Activated T-cell treated with anti-CD3 and anti-CD28 coated beads, Interleukin-2, amount 50 U/mL, for 4 hours (primary cell): Measurements from ENCODE around the gene AGFG2. TPM values are rescaled to one million over a fixed set of nuclear protein-coding genes. Genes with fewer than 3 reads are reported as not detected.
"Not testable (repeated sequence)": the region's sequence is repeated elsewhere in the genome, so short reads cannot be mapped to it uniquely, and the experiment has no call there.

Experiments used
- ATAC-seq, 2 donors: fragments of 200-7000 bp; cut with Tn5 transposase; one replicate each; pipeline ENCODE4 v1.10.0; 2021
- DNase-seq: peaks from one replicate; pipeline ENCODE4 v3.0.0-alpha.2; 2020
- H3K27me3 Mint-ChIP-seq: one replicate; pipeline ENCODE4 v1.8.0; 2021; ENCODE audit warnings: low read depth, mixed read lengths
- H3K36me3 Mint-ChIP-seq: one replicate; pipeline ENCODE4 v1.8.0; 2022; ENCODE audit warnings: mixed read lengths; ENCODE audit not compliant: insufficient read depth
- H3K4me1 Mint-ChIP-seq: one replicate; pipeline ENCODE4 v1.8.0; 2021; ENCODE audit warnings: low read depth, mixed read lengths
- H3K4me3 Mint-ChIP-seq: one replicate; pipeline ENCODE4 v1.8.0; 2021; ENCODE audit warnings: mild to moderate bottlenecking, moderate library complexity, mixed read lengths
- H3K9me3 Mint-ChIP-seq: one replicate; pipeline ENCODE4 v1.8.0; 2021; ENCODE audit warnings: mixed read lengths
- total RNA-seq, 3 donors: library from RNA; stranded (reverse); gene quantifications; one replicate each; pipeline ENCODE4 v1.2.1, GENCODE V29; 2021

Gene AGFG2
- total RNA-seq, 3 donors from 2014 or later: 58.6 to 72.0 (median 65.9) TPM

DNA sequence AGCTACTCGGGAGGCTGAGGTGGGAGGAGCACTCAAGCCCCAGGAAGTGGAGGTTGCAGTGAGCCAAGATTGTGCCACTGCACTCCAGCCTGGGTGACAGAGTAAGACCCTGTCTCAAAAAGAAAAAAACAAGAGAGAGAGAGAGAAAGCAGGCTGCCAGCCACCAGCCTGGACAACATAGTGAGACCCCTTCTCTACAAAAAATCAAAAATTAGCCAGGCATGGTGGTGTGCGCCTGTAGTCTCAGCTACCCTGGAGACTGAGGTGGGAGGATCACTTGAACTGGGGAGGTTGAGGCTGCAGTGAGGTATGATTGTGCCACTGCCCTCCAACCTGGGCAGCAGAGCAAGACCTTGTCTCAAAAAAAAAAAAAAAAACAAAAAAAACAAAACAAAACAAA is 2.3 kb upstream of the AGFG2 start:
- peaks cover 28% of the 10 kb centered on the region for H3K4me1 Mint-ChIP-seq
- DNase-seq, ATAC-seq: not testable (repeated sequence)

GRCh38 chr7:100538348-100538653 is 702 bp upstream of the AGFG2 start:
- ATAC-seq: no peak
- no peak for DNase-seq
- no peaks in the 10 kb centered on the region for H3K36me3 Mint-ChIP-seq
- peaks cover 43% of the 10 kb centered on the region for H3K4me1 Mint-ChIP-seq
- no peaks in the 10 kb centered on the region for H3K9me3 Mint-ChIP-seq
- peak overlapping the region; percentile 98 for H3K4me3 Mint-ChIP-seq
- H3K27me3 Mint-ChIP-seq: no peaks in the 10 kb centered on the region

More for the DNA sequence above, 2.3 kb upstream of the AGFG2 start:
- not testable (repeated sequence) for H3K4me3 Mint-ChIP-seq, H3K27me3 Mint-ChIP-seq, H3K9me3 Mint-ChIP-seq, H3K36me3 Mint-ChIP-seq

- DNase-seq (no peak), ATAC-seq (no peak)
- H3K4me3 Mint-ChIP-seq: peak overlapping the region; percentile 98
- H3K4me1 Mint-ChIP-seq: peaks cover 55% of the 10 kb centered on the region
- H3K9me3 Mint-ChIP-seq: no peaks in the 10 kb centered on the region
- peaks cover 3% of the 10 kb centered on the region for H3K36me3 Mint-ChIP-seq
- H3K27me3 Mint-ChIP-seq: no peaks in the 10 kb centered on the region
These were observed 518 bp downstream of the AGFG2 start for GRCh38 chr7:100539436-100540006.

DNA sequence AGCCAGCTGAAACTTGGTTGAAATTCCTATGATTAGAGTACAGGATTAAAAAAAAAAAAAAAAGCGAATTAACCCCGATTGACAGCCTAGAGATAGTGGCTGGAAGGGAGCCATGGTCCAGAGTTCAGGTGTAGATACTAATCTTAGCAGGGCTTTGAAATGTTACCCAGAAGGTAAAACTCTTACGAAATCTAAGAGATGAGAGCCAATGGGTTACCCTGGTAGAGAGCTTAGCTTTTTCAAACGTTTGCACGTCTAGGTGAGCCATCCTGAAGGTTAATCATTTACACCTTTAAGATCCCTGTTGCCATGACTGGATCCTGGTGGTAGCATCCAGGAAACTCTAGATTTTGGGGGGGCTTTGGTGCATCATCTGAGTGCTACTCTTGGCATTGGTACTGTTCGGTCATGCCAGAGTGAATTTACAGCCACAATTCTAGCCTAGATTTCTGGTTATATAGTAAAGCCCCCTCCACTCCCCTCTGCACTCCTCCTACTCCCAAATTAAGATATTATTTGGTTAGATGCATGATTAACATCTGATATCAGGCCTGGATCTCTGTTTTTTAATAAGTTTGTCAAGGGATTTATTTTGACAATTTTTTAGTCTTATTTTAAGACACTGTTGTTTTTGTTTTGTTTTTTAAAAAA is 1.2 kb downstream of the AGFG2 start:
- Mint-ChIP-seq H3K36me3 (peaks cover 3% of the 10 kb centered on the region), H3K4me1 (peaks cover 62% of the 10 kb centered on the region), H3K4me3 (peak overlapping the region; percentile 98), H3K27me3 (no peaks in the 10 kb centered on the region), H3K9me3 (no peaks in the 10 kb centered on the region)
- DNase-seq (no peak), ATAC-seq (no peak)

DNA sequence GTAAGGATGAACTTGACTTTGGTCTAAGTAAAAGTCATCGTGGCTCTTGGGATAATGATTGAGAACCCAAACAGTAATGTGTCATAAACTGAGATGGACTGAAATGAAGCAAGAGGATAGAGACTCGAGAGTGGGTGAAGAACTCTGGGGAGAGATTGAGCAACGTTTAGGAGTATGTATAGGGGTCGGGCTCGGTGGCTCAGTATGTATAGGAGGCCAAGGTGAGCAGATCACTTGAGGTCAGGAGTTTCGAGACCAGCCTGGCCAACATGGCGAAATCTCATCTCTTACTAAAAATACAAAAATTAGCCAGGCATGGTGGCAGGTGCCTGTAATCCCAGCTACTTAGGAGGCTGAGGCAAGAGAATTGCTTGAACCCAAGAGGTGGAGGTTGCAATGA is 2.3 kb downstream of the AGFG2 start:
- H3K36me3 Mint-ChIP-seq, H3K27me3 Mint-ChIP-seq, H3K9me3 Mint-ChIP-seq, DNase-seq, ATAC-seq: not testable (repeated sequence)
- peak overlapping the region; percentile 98 for H3K4me3 Mint-ChIP-seq
- peaks cover 72% of the 10 kb centered on the region for H3K4me1 Mint-ChIP-seq

DNA sequence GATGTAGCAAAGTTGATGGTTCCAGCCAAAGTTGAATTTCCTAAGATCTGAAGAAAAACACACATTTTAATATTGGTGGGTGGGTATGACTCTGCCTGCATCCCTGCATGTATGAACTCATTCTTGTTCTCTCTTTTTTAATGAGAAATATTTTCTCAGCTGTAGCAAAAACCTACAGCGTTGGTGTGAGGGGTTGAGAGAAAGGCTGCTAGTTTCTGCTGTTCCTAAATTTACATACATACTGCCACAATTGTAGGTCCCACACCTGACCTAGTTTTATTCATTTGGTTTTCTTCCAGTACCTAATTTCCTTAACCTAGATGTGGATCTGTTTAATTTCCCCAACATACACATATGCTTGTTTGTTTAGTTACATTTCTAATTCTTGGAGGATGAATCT is 4.6 kb downstream of the AGFG2 start:
- no peaks in the 10 kb centered on the region for H3K9me3 Mint-ChIP-seq
- peak overlapping the region; percentile 98 for H3K4me3 Mint-ChIP-seq
- ATAC-seq: no peak

DNA sequence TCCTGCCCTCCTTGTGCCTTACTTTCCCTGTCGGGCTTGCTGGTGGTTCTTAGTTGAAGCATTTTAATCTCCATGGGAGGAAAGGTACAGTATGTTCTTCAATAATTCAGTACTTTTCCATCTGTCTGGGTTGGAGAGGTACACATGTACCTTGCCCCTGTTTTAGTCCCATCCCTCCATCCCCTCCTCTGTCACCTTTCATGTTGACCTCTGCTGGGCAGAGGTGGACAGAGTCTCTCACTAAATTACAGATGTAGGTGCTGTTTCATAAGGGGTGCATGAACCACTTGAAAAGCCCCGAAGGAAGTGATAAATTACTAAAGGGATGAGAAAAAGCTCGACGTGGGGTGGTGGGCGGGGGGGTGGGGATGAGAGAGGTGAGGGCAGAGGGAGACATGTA is 5.4 kb downstream of the AGFG2 start:
- ATAC-seq (no peak), DNase-seq (no peak)
- peaks cover 3% of the 10 kb centered on the region for H3K36me3 Mint-ChIP-seq
- H3K4me1 Mint-ChIP-seq: peaks cover 93% of the 10 kb centered on the region
- H3K9me3 Mint-ChIP-seq: no peaks in the 10 kb centered on the region
- H3K4me3 Mint-ChIP-seq: peak overlapping the region; percentile 98
- no peaks in the 10 kb centered on the region for H3K27me3 Mint-ChIP-seq

More for the DNA sequence above, 4.6 kb downstream of the AGFG2 start:
- H3K27me3 Mint-ChIP-seq: no peaks in the 10 kb centered on the region
- H3K4me1 Mint-ChIP-seq: peaks cover 90% of the 10 kb centered on the region
- DNase-seq: no peak
- peaks cover 3% of the 10 kb centered on the region for H3K36me3 Mint-ChIP-seq

- peaks cover 3% of the 10 kb centered on the region for H3K36me3 Mint-ChIP-seq
- ATAC-seq (no peak), DNase-seq (no peak)
- H3K27me3 Mint-ChIP-seq: no peaks in the 10 kb centered on the region
- H3K4me3 Mint-ChIP-seq: peak overlapping the region; percentile 98
- H3K4me1 Mint-ChIP-seq: peaks cover 94% of the 10 kb centered on the region
- no peaks in the 10 kb centered on the region for H3K9me3 Mint-ChIP-seq
These were observed 6.0 kb downstream of the AGFG2 start for GRCh38 chr7:100544967-100545359.

GRCh38 chr7:100545360-100546128 is 6.5 kb downstream of the AGFG2 start:
- ATAC-seq (peak; percentile 80 to 85), DNase-seq (peak; percentile 41)
- Mint-ChIP-seq H3K27me3 (no peaks in the 10 kb centered on the region), H3K4me1 (peaks cover 94% of the 10 kb centered on the region), H3K4me3 (peak overlapping the region; percentile 98), H3K36me3 (peaks cover 7% of the 10 kb centered on the region), H3K9me3 (no peaks in the 10 kb centered on the region)

DNA sequence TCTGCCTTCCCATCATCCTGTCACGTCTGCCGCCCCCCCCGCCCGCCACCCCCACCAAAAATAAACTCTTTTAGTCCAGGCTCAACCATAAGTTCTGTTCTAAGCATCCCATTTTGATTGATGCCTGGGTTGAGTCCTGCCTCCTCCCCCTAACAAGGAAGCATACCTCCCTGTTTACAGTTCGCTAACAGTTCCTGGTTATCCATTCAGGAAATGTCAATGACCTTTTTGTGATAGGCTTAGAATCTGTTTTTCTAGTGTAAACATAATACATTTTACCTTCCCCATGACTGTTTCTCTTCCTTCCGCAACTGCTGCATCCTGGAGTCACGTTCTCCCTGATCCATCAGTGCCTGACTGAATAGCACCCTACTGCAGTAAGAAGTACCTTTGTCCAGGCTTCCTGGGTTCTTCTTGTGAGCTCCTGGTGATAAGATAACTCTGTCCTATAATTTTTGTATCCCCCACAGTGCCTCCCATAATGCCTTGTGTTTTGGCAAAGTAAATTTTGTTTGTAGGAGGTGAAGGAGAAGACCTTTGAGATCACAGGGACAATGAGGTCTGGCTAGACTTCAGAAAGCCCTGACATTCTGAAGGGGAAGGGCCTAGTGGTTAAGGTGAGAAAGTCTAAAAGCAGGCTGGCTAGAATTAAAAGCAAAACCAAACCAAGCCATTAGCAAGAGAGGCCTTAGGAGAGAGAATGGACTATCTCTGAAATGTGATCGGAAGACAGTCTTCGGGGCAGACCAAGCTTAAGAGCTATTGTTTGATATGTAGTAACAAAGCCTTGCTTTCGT is 7.3 kb downstream of the AGFG2 start:
- Mint-ChIP-seq H3K4me1 (peaks cover 90% of the 10 kb centered on the region), H3K9me3 (no peaks in the 10 kb centered on the region), H3K36me3 (peaks cover 8% of the 10 kb centered on the region), H3K27me3 (no peaks in the 10 kb centered on the region), H3K4me3 (peak overlapping the region; percentile 98)
- peak; percentile 9 to 12 for ATAC-seq
- no peak for DNase-seq

GRCh38 chr7:100546926-100547800 is 8.2 kb downstream of the AGFG2 start:
- Mint-ChIP-seq H3K9me3 (no peaks in the 10 kb centered on the region), H3K4me1 (peaks cover 82% of the 10 kb centered on the region), H3K27me3 (no peaks in the 10 kb centered on the region), H3K4me3 (peak overlapping the region; percentile 98), H3K36me3 (peaks cover 8% of the 10 kb centered on the region)
- no peak for DNase-seq
- ATAC-seq: no peak

- no peaks in the 10 kb centered on the region for H3K9me3 Mint-ChIP-seq
- ATAC-seq (no peak), DNase-seq (no peak)
- H3K4me3 Mint-ChIP-seq: no peak overlapping the region
- peaks cover 78% of the 10 kb centered on the region for H3K4me1 Mint-ChIP-seq
- H3K27me3 Mint-ChIP-seq: no peaks in the 10 kb centered on the region
- peaks cover 12% of the 10 kb centered on the region for H3K36me3 Mint-ChIP-seq
These were observed 8.9 kb downstream of the AGFG2 start for GRCh38 chr7:100547872-100548271.

DNA sequence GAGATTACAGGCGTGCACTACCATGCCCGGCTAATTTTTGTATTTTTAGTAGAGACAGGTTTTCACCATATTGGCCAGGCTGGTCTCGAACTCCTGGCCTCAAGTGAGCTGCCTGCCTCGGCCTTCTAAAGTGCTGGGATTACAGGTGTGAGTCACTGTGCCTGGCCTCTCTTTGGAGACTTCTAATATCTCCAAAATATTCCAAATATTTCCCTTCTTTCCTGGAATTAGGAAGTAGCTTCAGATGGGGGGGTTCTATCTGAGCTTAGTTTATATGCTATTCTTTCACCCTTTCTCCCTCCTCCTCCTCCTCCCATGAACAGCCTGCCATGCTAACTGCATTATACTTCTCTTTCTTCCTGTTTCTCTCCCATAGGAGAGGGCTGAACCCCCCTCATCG is 9.4 kb downstream of the AGFG2 start:
- H3K4me1 Mint-ChIP-seq: peaks cover 73% of the 10 kb centered on the region
- not testable (repeated sequence) for DNase-seq, ATAC-seq

More for the DNA sequence above, 9.4 kb downstream of the AGFG2 start:
- H3K9me3 Mint-ChIP-seq, H3K27me3 Mint-ChIP-seq: not testable (repeated sequence)
- Mint-ChIP-seq H3K36me3 (peaks cover 14% of the 10 kb centered on the region), H3K4me3 (peak overlapping the region; percentile 26)
